Breast epithelium (tissue), 4 donors: Measurements from ENCODE around the gene ELMOD1. TPM values are rescaled to one million over a fixed set of nuclear protein-coding genes. Genes with fewer than 3 reads are reported as not detected.
A peak's percentile ranks its signal among the peaks of the same experiment; 100 is the strongest.

Experiments
- DNase-seq, 2 donors: peaks; one replicate each; pipeline ENCODE4 v3.0.0-alpha.2; 2019; ENCODE audit warnings: low spot score in 2 of 2
- H3K27ac ChIP-seq, 2 donors: fragments of 200-600 bp; sonication (generic) in 1 of 2; one replicate each; pipeline ENCODE4 v1.5.1; 2016 to 2019; ENCODE audit warnings: mild to moderate bottlenecking in 1 of 2
- H3K27me3 ChIP-seq, 2 donors: fragments of 200-600 bp; sonication (generic) in 1 of 2; one replicate each; pipeline versions ENCODE4 v1.5.1 to v1.6.0; 2017 to 2019; ENCODE audit warnings: control low read depth in 1 of 2, mild to moderate bottlenecking in 1 of 2
- H3K36me3 ChIP-seq: fragments of 200-600 bp; one replicate; pipeline ENCODE4 v1.5.1; 2019
- H3K4me1 ChIP-seq, 2 donors: fragments of 200-600 bp; sonication (generic); one replicate each; pipeline ENCODE4 v1.5.1; 2016 to 2019; ENCODE audit warnings: control low read depth in 1 of 2
- H3K4me3 ChIP-seq, 3 donors: fragments of 200-600 bp; sonication (generic); 1 replicate in 2 of 3; 2 replicates in 1 of 3; pipeline ENCODE4 v1.5.1; 2016 to 2019; ENCODE audit warnings: mild to moderate bottlenecking in 3 of 3, moderate library complexity in 2 of 3
- H3K9me3 ChIP-seq, 2 donors: fragments of 200-600 bp; sonication (generic) in 1 of 2; one replicate each; pipeline ENCODE4 v1.5.1; 2016 to 2019; ENCODE audit warnings: control low read depth in 1 of 2
- POLR2A ChIP-seq: fragments of 450-650 bp; IDR thresholded peaks from one replicate; pipeline ENCODE4 v1.6.1; 2016; ENCODE audit warnings: antibody characterized with exemption, mild to moderate bottlenecking, moderate library complexity
- POLR2AphosphoS5 ChIP-seq, 3 donors: sonication (generic); formaldehyde crosslinking; IDR thresholded peaks; one replicate each; pipeline ENCODE4 v1.6.1; 2017; ENCODE audit warnings: antibody characterized with exemption in 3 of 3
- intact Hi-C: fragments of 100-400 bp; cut with DNase I; formaldehyde crosslinking; loops from one replicate; pipeline ENCODE4 v1.15.1; 2023; ENCODE audit warnings: low total_unique reads
- total RNA-seq, 3 donors: library from RNA; depleted of rRNA; stranded (reverse); fragments of >200 nt; gene quantifications; one replicate each; pipeline ENCODE4 v1.1.0, GENCODE V29; 2016
- TF ChIP-seq, protein P1 (sequence below), 3 donors: fragments of 450-650 bp; IDR thresholded peaks; one replicate each; pipeline ENCODE4 v1.5.1; 2016 to 2017; ENCODE audit warnings: antibody characterized with exemption in 3 of 3, mild to moderate bottlenecking in 3 of 3, moderate library complexity in 3 of 3

ELMOD1 gene
- total RNA-seq, 3 donors from 2014 or later, result not detected

DNA sequence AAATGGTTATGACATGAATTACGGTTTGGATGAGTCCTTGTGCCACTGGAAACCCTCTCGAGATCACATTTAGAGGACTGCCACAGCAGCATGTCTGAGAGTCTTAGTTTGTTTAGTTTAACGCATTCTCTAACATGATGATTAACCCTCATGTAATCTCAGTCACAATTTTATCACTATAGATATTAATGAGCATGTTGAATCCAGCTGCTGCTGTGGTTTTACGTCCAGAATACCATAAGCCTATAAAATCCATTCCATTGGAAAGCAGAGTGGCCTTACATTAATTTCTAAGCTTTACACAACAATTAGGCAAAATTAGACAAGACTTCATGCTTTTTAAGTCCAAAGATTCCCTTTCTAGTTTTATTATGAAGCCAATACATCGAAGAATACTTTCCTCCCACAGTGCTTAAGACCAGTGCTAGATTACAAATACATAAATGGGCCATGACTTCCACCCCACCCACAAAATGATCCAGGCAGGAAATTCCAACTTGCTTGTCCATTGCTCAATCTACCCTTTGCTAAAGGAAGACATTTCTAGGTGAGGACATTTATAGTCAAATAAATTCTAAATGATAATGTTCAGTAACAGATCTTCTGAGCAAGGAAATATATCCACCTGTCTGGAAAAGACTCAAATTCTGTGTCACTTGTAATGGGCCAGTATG, 3.5 kb upstream of the ELMOD1 start:
- H3K4me3 ChIP-seq, result no peak overlapping the region
- DNase-seq, result no peak
- no peak for TF ChIP-seq POLR2AphosphoS5 (IDR thresholded peaks at IDR 0.05)
- H3K4me1 ChIP-seq, result no peaks in the 10 kb centered on the region
- H3K9me3 ChIP-seq, result no peaks in the 10 kb centered on the region
- H3K27ac ChIP-seq, result no peak overlapping the region
- peaks cover 0 to 42% of the 10 kb centered on the region in 2 donors for H3K27me3 ChIP-seq
- H3K36me3 ChIP-seq, result no peaks in the 10 kb centered on the region
- intact Hi-C loops, result no loop called here

DNA sequence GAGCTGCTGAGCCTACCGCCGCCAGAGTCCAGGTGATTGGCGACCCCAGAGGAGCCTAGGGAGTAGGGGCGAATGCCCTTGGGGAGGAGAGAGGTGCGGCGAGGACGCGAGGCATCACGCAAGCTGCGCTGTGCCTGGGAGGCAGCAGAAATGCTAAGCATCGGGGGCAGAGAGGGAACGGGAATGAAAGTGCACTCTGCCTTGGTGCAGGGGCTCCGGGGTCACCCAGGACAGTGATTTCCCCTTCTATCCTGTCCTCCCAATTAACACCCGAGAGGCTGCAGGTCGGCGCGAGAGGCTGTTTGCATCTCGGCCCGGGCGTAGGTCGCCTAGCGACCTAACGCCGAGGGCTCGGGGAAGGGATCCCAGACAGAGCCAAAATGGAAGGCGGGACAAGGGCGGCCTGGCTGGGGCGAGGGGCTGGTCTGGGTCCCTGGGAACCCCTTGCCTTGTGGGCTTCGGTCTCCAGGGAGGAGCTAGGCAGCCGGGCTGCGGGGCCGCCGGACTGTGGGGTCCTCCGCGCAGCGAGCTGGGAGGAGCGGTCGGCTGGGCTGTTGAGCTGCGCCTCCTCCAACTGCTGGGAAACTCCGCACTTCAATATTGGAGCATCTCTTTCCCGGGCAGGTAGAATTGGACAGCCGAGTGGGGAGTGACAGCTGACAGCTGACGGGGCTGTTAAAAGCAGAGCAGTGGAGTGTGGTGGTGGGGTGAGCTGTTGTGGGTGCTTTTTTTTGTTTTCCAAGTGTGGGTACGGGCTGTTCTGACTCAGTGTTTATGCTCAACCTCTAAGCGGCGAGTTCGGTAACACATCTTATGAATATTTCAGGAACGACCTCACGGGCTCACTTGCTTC, 657 bp downstream of the ELMOD1 start:
- no peak for DNase-seq
- Histone ChIP-seq H3K27me3 (peaks cover 0 to 62% of the 10 kb centered on the region in 2 donors), H3K4me1 (no peaks in the 10 kb centered on the region), H3K4me3 (peak overlapping the region; percentile 54 to 66 (median 58)), H3K36me3 (no peaks in the 10 kb centered on the region), H3K9me3 (no peaks in the 10 kb centered on the region), H3K27ac (no peak overlapping the region)
- intact Hi-C loops, result no loop called here
- TF ChIP-seq POLR2A (no peak), POLR2AphosphoS5 (IDR thresholded peaks at IDR 0.05) (no peak)
- TF ChIP-seq, protein P1, sequence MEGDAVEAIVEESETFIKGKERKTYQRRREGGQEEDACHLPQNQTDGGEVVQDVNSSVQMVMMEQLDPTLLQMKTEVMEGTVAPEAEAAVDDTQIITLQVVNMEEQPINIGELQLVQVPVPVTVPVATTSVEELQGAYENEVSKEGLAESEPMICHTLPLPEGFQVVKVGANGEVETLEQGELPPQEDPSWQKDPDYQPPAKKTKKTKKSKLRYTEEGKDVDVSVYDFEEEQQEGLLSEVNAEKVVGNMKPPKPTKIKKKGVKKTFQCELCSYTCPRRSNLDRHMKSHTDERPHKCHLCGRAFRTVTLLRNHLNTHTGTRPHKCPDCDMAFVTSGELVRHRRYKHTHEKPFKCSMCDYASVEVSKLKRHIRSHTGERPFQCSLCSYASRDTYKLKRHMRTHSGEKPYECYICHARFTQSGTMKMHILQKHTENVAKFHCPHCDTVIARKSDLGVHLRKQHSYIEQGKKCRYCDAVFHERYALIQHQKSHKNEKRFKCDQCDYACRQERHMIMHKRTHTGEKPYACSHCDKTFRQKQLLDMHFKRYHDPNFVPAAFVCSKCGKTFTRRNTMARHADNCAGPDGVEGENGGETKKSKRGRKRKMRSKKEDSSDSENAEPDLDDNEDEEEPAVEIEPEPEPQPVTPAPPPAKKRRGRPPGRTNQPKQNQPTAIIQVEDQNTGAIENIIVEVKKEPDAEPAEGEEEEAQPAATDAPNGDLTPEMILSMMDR (IDR thresholded peaks at IDR 0.05), result no peak

DNA sequence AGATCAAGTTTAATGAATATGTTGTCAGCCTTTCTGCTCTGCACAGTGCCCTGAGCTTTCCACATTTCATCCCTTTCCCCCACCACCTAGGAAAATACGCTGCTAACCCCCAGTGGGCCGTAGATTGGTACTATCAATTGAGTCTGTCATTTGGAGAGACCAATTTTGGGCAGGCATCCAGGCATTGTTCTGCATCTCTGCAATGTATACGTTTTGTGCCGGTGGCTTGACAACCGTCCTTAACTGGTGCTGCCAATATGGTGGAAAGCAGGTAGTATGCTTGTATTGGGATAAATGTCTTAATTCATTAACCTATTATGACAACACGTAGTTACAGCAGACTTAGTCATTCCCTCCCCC, 1.3 kb downstream of the ELMOD1 start:
- H3K9me3 ChIP-seq, result no peaks in the 10 kb centered on the region
- intact Hi-C loops, result no loop called here
- TF ChIP-seq POLR2AphosphoS5 (IDR thresholded peaks at IDR 0.05), result no peak
- TF ChIP-seq, protein P1 (IDR thresholded peaks at IDR 0.05), result no peak
- H3K4me1 ChIP-seq, result no peaks in the 10 kb centered on the region
- no peaks in the 10 kb centered on the region for H3K36me3 ChIP-seq
- H3K4me3 ChIP-seq, result peak overlapping the region; percentile 54 to 66 (median 58)
- no peak overlapping the region for H3K27ac ChIP-seq
- peaks cover 0 to 60% of the 10 kb centered on the region in 2 donors for H3K27me3 ChIP-seq
- no peak for DNase-seq

DNA sequence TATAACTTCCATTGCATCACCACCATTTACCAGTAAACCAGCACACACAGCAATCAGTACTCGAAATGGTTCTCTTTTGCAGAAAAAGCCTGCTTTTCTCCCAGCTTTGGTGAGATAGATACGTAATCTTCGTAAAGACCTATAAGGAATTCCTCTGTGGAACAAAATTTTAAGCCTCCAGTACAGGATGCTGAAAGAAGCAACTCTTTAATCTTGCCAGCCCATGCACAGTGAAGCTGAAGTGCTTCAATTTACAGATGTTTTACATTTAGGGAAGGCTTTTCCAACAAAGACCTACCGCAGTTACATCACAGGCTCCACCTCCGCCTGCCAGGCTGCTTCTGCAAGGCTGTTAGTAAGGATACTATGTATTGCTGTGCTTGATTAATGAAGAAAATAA, 1.9 kb downstream of the ELMOD1 start:
- Histone ChIP-seq H3K4me1 (no peaks in the 10 kb centered on the region), H3K27ac (no peak overlapping the region), H3K36me3 (no peaks in the 10 kb centered on the region), H3K4me3 (no peak overlapping the region), H3K27me3 (peaks cover 0 to 60% of the 10 kb centered on the region in 2 donors), H3K9me3 (no peaks in the 10 kb centered on the region)
- DNase-seq, result no peak
- intact Hi-C loops, result no loop called here
- no peak for TF ChIP-seq POLR2A
- TF ChIP-seq, protein P1 (IDR thresholded peaks at IDR 0.05), result no peak
- no peak for TF ChIP-seq POLR2AphosphoS5 (IDR thresholded peaks at IDR 0.05)

DNA sequence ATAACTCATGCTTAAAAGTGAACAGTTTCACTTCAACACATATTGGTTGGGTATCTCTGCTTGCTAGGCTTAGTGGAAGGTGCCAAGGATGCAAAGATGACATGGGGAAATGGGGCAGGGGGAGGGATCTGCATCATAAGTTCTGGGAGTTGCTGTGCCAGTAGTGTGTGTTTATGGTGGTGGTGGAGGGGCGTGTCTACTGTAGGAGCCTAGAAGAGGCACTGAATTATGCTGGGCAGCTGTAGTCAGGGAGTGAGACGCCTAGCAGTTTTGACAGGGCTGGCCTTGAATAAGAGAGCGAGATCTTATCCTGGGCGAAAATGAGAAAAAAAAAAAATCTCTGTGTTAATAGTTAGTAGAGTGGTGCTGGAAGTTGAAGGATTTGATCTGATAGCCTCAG, 3.0 kb downstream of the ELMOD1 start:
- no peak for DNase-seq
- no peaks in the 10 kb centered on the region for H3K9me3 ChIP-seq
- H3K27ac ChIP-seq, result no peak overlapping the region
- no peak overlapping the region for H3K4me3 ChIP-seq
- H3K27me3 ChIP-seq, result peaks cover 0 to 54% of the 10 kb centered on the region in 2 donors
- TF ChIP-seq POLR2A (no peak), POLR2AphosphoS5 (IDR thresholded peaks at IDR 0.05) (no peak)
- TF ChIP-seq, protein P1 (IDR thresholded peaks at IDR 0.05), result no peak
- H3K4me1 ChIP-seq, result no peaks in the 10 kb centered on the region
- intact Hi-C loops, result no loop called here
- H3K36me3 ChIP-seq, result no peaks in the 10 kb centered on the region
